Left ventricle myocardium inferior (tissue), 1 donor: ENCODE measurements around the gene FAM83E. TPM values are rescaled to one million over a fixed set of nuclear protein-coding genes. Genes with fewer than 3 reads are reported as not detected.
A peak's percentile ranks its signal among the peaks of the same experiment; 100 is the strongest.
"Not testable (repeated sequence)": the region's sequence is repeated elsewhere in the genome, so short reads cannot be mapped to it uniquely, and the experiment has no call there.

Experiments
- DNase-seq: peaks from one replicate; pipeline ENCODE4 v3.0.0-alpha.2; 2020
- H3K27ac ChIP-seq: fragments of 200-600 bp; replicated peaks from 2 replicates; pipeline ENCODE4 v1.8.0; 2021
- H3K27me3 ChIP-seq: fragments of 200-600 bp; 2 replicates; pipeline ENCODE4 v1.8.0; 2021; ENCODE audit warnings: low read depth
- H3K36me3 ChIP-seq: fragments of 200-600 bp; 2 replicates; pipeline ENCODE4 v1.8.0; 2021
- H3K4me1 ChIP-seq: fragments of 200-600 bp; 2 replicates; pipeline ENCODE4 v1.8.0; 2021
- H3K4me3 ChIP-seq: fragments of 200-600 bp; 2 replicates; pipeline ENCODE4 v1.8.0; 2021; ENCODE audit warnings: mild to moderate bottlenecking, moderate library complexity
- H3K9me3 ChIP-seq: fragments of 200-600 bp; replicated peaks from 2 replicates; pipeline ENCODE4 v1.8.0; 2021
- intact Hi-C: fragments of 100-400 bp; cut with micrococcal nuclease; formaldehyde crosslinking; loops from one replicate; pipeline ENCODE4 v1.11.0; 2022
- total RNA-seq: library from RNA; stranded (reverse); fragmentation: NEBNext Ultra II Directional; extraction: Animal tissue kit (Norgen Biotek cat#: 25700); gene quantifications from one replicate; pipeline ENCODE4 v1.2.1, GENCODE V29; 2021
- TF ChIP-seq, protein P1 (sequence below): fragments of 200-600 bp; IDR thresholded peaks from 2 replicates; pipeline ENCODE4 v1.8.0; 2021; ENCODE audit warnings: antibody characterized with exemption, mild to moderate bottlenecking, borderline replicate concordance
- donor health status: DM: no; HTN: yes; CAD: no; lungs with severe emphysema.

FAM83E gene
- total RNA-seq, 1 donor from 2014 or later, result not detected

- no peak for DNase-seq
- H3K4me3 ChIP-seq, result peak overlapping the region; percentile 81
- TF ChIP-seq, protein P1, sequence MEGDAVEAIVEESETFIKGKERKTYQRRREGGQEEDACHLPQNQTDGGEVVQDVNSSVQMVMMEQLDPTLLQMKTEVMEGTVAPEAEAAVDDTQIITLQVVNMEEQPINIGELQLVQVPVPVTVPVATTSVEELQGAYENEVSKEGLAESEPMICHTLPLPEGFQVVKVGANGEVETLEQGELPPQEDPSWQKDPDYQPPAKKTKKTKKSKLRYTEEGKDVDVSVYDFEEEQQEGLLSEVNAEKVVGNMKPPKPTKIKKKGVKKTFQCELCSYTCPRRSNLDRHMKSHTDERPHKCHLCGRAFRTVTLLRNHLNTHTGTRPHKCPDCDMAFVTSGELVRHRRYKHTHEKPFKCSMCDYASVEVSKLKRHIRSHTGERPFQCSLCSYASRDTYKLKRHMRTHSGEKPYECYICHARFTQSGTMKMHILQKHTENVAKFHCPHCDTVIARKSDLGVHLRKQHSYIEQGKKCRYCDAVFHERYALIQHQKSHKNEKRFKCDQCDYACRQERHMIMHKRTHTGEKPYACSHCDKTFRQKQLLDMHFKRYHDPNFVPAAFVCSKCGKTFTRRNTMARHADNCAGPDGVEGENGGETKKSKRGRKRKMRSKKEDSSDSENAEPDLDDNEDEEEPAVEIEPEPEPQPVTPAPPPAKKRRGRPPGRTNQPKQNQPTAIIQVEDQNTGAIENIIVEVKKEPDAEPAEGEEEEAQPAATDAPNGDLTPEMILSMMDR, result no peak
- H3K9me3 ChIP-seq, result no peaks in the 10 kb centered on the region
- peaks cover 12% of the 10 kb centered on the region for H3K36me3 ChIP-seq
- H3K4me1 ChIP-seq, result peaks cover 79% of the 10 kb centered on the region
- H3K27me3 ChIP-seq, result no peaks in the 10 kb centered on the region
- H3K27ac ChIP-seq, result peak overlapping the region; percentile 98
- intact Hi-C loops, result no loop called here
Measured at GRCh38 chr19:48633148-48634035, 18.5 kb upstream of the FAM83E start.

- no peaks in the 10 kb centered on the region for H3K9me3 ChIP-seq
- peaks cover 78% of the 10 kb centered on the region for H3K4me1 ChIP-seq
- TF ChIP-seq, protein P1, result no peak
- H3K27ac ChIP-seq, result peak overlapping the region; percentile 98
- H3K4me3 ChIP-seq, result peak overlapping the region; percentile 81
- peaks cover 12% of the 10 kb centered on the region for H3K36me3 ChIP-seq
- intact Hi-C loops, result no loop called here
- DNase-seq, result no peak
- no peaks in the 10 kb centered on the region for H3K27me3 ChIP-seq
Measured at GRCh38 chr19:48632692-48633147, 17.8 kb upstream of the FAM83E start.

GRCh38 chr19:48632286-48632685 lies 17.4 kb upstream of the FAM83E start:
- H3K4me3 ChIP-seq, H3K9me3 ChIP-seq, H3K27me3 ChIP-seq, intact Hi-C loops, DNase-seq: not testable (repeated sequence)
- peaks cover 78% of the 10 kb centered on the region for H3K4me1 ChIP-seq
- peaks cover 12% of the 10 kb centered on the region for H3K36me3 ChIP-seq
- H3K27ac ChIP-seq, result peak overlapping the region; percentile 98

DNA sequence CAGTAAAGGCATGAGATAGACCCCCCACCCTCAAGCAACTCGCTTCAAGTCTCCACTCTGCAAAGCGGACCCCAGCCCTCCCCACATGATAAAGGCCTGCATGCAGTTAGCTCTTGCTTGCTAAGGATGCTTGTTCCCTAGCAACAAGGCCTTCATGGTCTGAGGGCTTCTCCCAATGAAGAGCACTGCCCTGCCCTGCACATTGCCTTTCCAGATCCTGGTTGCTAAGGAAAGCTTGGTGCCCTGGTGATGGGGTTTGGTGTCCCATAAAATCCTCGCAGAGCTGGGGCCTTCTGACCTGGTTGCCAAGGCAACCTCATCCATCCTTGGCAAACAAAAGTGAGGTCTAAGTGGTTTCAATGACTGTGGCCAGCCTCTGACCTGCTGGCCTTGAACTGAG lies 16.3 kb upstream of the FAM83E start:
- peak overlapping the region; percentile 98 for H3K27ac ChIP-seq
- no peaks in the 10 kb centered on the region for H3K27me3 ChIP-seq
- peak overlapping the region; percentile 41 for H3K4me3 ChIP-seq
- H3K9me3 ChIP-seq, result no peaks in the 10 kb centered on the region
- H3K4me1 ChIP-seq, result peaks cover 67% of the 10 kb centered on the region
- TF ChIP-seq, protein P1, result no peak
- intact Hi-C loops, result no loop called here
- no peak for DNase-seq
- H3K36me3 ChIP-seq, result peaks cover 13% of the 10 kb centered on the region

GRCh38 chr19:48630296-48631063 lies 15.6 kb upstream of the FAM83E start:
- TF ChIP-seq, protein P1, result peak; percentile 43
- H3K4me3 ChIP-seq, result peak overlapping the region; percentile 41
- no peaks in the 10 kb centered on the region for H3K27me3 ChIP-seq
- peak; percentile 86 for DNase-seq
- intact Hi-C loops, result no loop called here
- H3K9me3 ChIP-seq, result no peaks in the 10 kb centered on the region
- H3K4me1 ChIP-seq, result peaks cover 62% of the 10 kb centered on the region
- H3K36me3 ChIP-seq, result peaks cover 16% of the 10 kb centered on the region
- peak overlapping the region; percentile 98 for H3K27ac ChIP-seq
